ENCODE data around the gene RPP40. TPM values are rescaled to one million over a fixed set of nuclear protein-coding genes. Genes with fewer than 3 reads are reported as not detected.

RPP40 gene
- total RNA-seq, 4 donors from 2014 or later = 4.4 to 7.4 TPM; not detected in 2

DNA sequence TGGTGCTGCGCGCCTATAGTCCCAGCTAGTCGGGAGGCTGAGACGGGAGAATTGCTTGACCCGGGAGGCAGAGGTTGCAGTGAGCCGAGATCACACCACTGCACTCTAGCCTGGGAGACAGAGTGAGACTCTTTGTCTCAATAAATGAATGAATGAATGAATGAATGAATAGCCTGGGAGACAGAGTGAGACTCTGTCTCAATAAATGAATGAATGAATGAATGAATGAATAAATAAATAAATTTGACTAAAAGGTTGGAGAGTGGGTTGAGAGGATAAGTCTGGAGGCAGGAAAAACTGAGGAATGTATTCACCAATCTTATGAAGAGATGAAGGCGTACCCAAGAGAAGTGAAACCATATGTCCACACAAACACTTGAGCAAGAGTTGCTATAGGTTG is 24.5 kb upstream of the RPP40 start:
- Histone ChIP-seq H3K27me3 (no peaks in the 10 kb centered on the region), H3K27ac (no peak overlapping the region), H3K9me3 (no peaks in the 10 kb centered on the region), H3K36me3 (no peaks in the 10 kb centered on the region), H3K4me1 (no peaks in the 10 kb centered on the region), H3K4me3 (no peak overlapping the region)
- DNase-seq = no peak
- TF ChIP-seq, protein P1, sequence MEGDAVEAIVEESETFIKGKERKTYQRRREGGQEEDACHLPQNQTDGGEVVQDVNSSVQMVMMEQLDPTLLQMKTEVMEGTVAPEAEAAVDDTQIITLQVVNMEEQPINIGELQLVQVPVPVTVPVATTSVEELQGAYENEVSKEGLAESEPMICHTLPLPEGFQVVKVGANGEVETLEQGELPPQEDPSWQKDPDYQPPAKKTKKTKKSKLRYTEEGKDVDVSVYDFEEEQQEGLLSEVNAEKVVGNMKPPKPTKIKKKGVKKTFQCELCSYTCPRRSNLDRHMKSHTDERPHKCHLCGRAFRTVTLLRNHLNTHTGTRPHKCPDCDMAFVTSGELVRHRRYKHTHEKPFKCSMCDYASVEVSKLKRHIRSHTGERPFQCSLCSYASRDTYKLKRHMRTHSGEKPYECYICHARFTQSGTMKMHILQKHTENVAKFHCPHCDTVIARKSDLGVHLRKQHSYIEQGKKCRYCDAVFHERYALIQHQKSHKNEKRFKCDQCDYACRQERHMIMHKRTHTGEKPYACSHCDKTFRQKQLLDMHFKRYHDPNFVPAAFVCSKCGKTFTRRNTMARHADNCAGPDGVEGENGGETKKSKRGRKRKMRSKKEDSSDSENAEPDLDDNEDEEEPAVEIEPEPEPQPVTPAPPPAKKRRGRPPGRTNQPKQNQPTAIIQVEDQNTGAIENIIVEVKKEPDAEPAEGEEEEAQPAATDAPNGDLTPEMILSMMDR (IDR thresholded peaks at IDR 0.05) = no peak
- TF ChIP-seq POLR2A (IDR thresholded peaks at IDR 0.05) = no peak

- Histone ChIP-seq H3K27me3 (no peaks in the 10 kb centered on the region), H3K27ac (peak overlapping the region in 3 of 4 donors; percentile 1 to 67 (median 14)), H3K4me1 (no peaks in the 10 kb centered on the region), H3K9me3 (no peaks in the 10 kb centered on the region), H3K4me3 (peak overlapping the region; percentile 19 to 54 (median 42)), H3K36me3 (no peaks in the 10 kb centered on the region)
- TF ChIP-seq, protein P1 (IDR thresholded peaks at IDR 0.05) = no peak
- no peak for TF ChIP-seq POLR2A (IDR thresholded peaks at IDR 0.05)
- DNase-seq = peak in 1 of 3 donors; percentile 54
These were observed 22.3 kb upstream of the RPP40 start for GRCh38 chr6:5025911-5026819.

DNA sequence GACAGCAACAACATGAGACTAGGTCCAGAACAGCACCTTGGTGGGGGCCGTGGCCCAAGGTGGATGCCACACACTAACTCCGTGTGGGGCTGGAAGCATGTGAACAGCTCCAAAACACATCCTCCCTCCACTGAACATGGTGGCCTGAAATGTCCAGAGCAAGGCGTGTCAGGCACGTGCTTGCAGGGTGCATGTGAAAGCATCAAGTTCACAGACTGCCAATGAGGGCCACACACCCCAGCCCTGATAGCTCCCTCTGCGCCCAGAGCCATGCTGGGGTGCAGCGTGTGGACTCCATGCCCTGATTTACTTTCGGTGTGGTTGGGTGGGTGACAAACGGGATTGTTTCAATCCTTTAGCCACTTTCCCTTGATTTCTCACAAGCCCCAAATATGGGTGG is 20.1 kb upstream of the RPP40 start:
- TF ChIP-seq, protein P1 (IDR thresholded peaks at IDR 0.05) = no peak
- TF ChIP-seq POLR2A (IDR thresholded peaks at IDR 0.05) = no peak
- H3K9me3 ChIP-seq = no peaks in the 10 kb centered on the region
- no peaks in the 10 kb centered on the region for H3K36me3 ChIP-seq
- H3K4me3 ChIP-seq = no peak overlapping the region
- H3K27me3 ChIP-seq = no peaks in the 10 kb centered on the region
- DNase-seq = no peak
- no peak overlapping the region for H3K27ac ChIP-seq
- no peaks in the 10 kb centered on the region for H3K4me1 ChIP-seq

DNA sequence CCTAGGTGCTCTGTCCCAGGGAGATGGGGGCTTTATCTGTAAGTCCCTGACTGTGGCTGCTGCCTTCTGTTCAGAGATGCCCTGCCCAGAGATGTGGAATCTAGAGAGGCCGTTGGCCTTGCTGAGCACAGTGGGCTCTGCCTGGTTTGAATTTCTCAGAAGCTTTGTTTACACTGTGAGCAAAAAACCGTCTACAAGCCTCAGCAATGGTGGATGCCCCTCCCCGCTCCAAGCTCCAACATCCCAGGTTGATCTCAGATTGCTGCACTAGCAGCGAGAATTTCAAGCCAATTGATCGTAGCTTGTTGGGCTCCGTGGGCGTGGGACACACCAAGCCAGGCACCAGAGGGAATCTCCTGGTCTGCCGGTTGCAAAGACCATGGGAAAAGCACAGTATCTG is 16.3 kb upstream of the RPP40 start:
- TF ChIP-seq, protein P1 (IDR thresholded peaks at IDR 0.05) = no peak
- no peak for TF ChIP-seq POLR2A (IDR thresholded peaks at IDR 0.05)
- no peaks in the 10 kb centered on the region for H3K9me3 ChIP-seq
- H3K27ac ChIP-seq = no peak overlapping the region
- no peaks in the 10 kb centered on the region for H3K36me3 ChIP-seq
- no peaks in the 10 kb centered on the region for H3K27me3 ChIP-seq
- H3K4me1 ChIP-seq = no peaks in the 10 kb centered on the region
- H3K4me3 ChIP-seq = no peak overlapping the region
- DNase-seq = no peak

- Histone ChIP-seq H3K36me3 (no peaks in the 10 kb centered on the region), H3K27ac (no peak overlapping the region), H3K27me3 (no peaks in the 10 kb centered on the region), H3K4me1 (no peaks in the 10 kb centered on the region), H3K4me3 (no peak overlapping the region), H3K9me3 (no peaks in the 10 kb centered on the region)
- DNase-seq = no peak
- no peak for TF ChIP-seq POLR2A (IDR thresholded peaks at IDR 0.05)
- TF ChIP-seq, protein P1 (IDR thresholded peaks at IDR 0.05) = no peak
These were observed 10.3 kb upstream of the RPP40 start for GRCh38 chr6:5014072-5014561.
